Endodermal cell (in vitro differentiated cells): ENCODE results near the gene NCS1. TPM values are rescaled to one million over a fixed set of nuclear protein-coding genes. Genes with fewer than 3 reads are reported as not detected.
A peak's percentile ranks its signal among the peaks of the same experiment; 100 is the strongest.

ENCODE experiments used
- DNase-seq: peaks from one replicate; pipeline ENCODE4 v3.0.0-alpha.2; 2017
- H3K27ac ChIP-seq: 2 replicates; pipeline ENCODE4 v1.5.1; 2013; ENCODE audit warnings: mild to moderate bottlenecking, low read depth, low read length, moderate library complexity
- H3K27me3 ChIP-seq: 2 replicates; pipeline ENCODE4 v1.6.1; 2013; ENCODE audit warnings: mild to moderate bottlenecking, low read length, moderate library complexity; ENCODE audit not compliant: insufficient read depth, control insufficient read depth, poor library complexity, severe bottlenecking
- H3K36me3 ChIP-seq: 2 replicates; pipeline ENCODE4 v1.7.0; 2013; ENCODE audit warnings: mild to moderate bottlenecking, low read length, moderate library complexity; ENCODE audit not compliant: control insufficient read depth, insufficient read depth
- H3K4me1 ChIP-seq: one replicate; pipeline ENCODE4 v1.7.0; 2013; ENCODE audit warnings: low read length; ENCODE audit not compliant: control insufficient read depth, insufficient read depth
- H3K4me3 ChIP-seq: 2 replicates; pipeline ENCODE4 v1.5.1; 2013; ENCODE audit warnings: mild to moderate bottlenecking, low read length, moderate library complexity
- H3K9ac ChIP-seq: 2 replicates; pipeline ENCODE4 v1.6.1; 2013; ENCODE audit warnings: mild to moderate bottlenecking, low read length, moderate library complexity; ENCODE audit not compliant: poor library complexity, severe bottlenecking; ENCODE audit errors: extremely low read depth
- H3K9me3 ChIP-seq: 2 replicates; pipeline ENCODE4 v1.6.1; 2013; ENCODE audit warnings: mild to moderate bottlenecking, low read length, moderate library complexity; ENCODE audit not compliant: control insufficient read depth
- H3K27ac Mint-ChIP-seq: 2 replicates; pipeline ENCODE4 v1.8.0; 2020; ENCODE audit warnings: mixed read lengths
- H3K27me3 Mint-ChIP-seq: 2 replicates; pipeline ENCODE4 v1.8.0; 2021; ENCODE audit warnings: mild to moderate bottlenecking, mixed read lengths; ENCODE audit not compliant: insufficient read depth
- H3K36me3 Mint-ChIP-seq: 2 replicates; pipeline ENCODE4 v1.8.0; 2020; ENCODE audit warnings: low read depth, mixed read lengths
- H3K4me1 Mint-ChIP-seq: 2 replicates; pipeline ENCODE4 v1.8.0; 2020; ENCODE audit warnings: mixed read lengths
- H3K4me3 Mint-ChIP-seq: 2 replicates; pipeline ENCODE4 v1.8.0; 2020; ENCODE audit warnings: mild to moderate bottlenecking, moderate library complexity, mixed read lengths
- H3K9me3 Mint-ChIP-seq: 2 replicates; pipeline ENCODE4 v1.8.0; 2020; ENCODE audit warnings: mild to moderate bottlenecking, mixed read lengths
- WGBS, 2 experiments: methylation state at CpG; one replicate each; pipeline versions ENCODE4 v1.1.5 to v1.1.7; 2013; ENCODE audit warnings: missing lambda C conversion rate in 2 of 2, mixed read lengths in 1 of 2; ENCODE audit not compliant: insufficient coverage in 1 of 2, insufficient read length in 1 of 2; 5-methylcytosine and 5-hydroxymethylcytosine counted together
- total RNA-seq, 2 donors: library from RNA; stranded (reverse); fragmentation: NEBNext Ultra II Directional in 1 of 2; extraction: Animal tissue kit (Norgen Biotek cat#: 25700) in 1 of 2; gene quantifications; 2 replicates in 1 of 2; 3 replicates in 1 of 2; pipeline ENCODE4 v1.2.1, GENCODE V29; 2021
- TF ChIP-seq, protein P1 (sequence below): fragments of 200-600 bp; sonication (generic); conservative IDR thresholded peaks from 2 replicates; pipeline ENCODE4 v1.5.0; 2021; ENCODE audit warnings: antibody characterized with exemption, mild to moderate bottlenecking

The NCS1 gene
- total RNA-seq, 2 donors from 2014 or later: 40.6 to 47.7 TPM

GRCh38 chr9:130129432-130130061 lies 42.7 kb upstream of the NCS1 start:
- peak overlapping the region; percentile 79 for H3K27ac ChIP-seq
- H3K4me1 Mint-ChIP-seq: peaks cover 9% of the 10 kb centered on the region
- no peak overlapping the region for H3K9ac ChIP-seq
- no peaks in the 10 kb centered on the region for H3K27me3 ChIP-seq
- DNase-seq: no peak
- TF ChIP-seq, protein P1, sequence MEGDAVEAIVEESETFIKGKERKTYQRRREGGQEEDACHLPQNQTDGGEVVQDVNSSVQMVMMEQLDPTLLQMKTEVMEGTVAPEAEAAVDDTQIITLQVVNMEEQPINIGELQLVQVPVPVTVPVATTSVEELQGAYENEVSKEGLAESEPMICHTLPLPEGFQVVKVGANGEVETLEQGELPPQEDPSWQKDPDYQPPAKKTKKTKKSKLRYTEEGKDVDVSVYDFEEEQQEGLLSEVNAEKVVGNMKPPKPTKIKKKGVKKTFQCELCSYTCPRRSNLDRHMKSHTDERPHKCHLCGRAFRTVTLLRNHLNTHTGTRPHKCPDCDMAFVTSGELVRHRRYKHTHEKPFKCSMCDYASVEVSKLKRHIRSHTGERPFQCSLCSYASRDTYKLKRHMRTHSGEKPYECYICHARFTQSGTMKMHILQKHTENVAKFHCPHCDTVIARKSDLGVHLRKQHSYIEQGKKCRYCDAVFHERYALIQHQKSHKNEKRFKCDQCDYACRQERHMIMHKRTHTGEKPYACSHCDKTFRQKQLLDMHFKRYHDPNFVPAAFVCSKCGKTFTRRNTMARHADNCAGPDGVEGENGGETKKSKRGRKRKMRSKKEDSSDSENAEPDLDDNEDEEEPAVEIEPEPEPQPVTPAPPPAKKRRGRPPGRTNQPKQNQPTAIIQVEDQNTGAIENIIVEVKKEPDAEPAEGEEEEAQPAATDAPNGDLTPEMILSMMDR: no peak
- H3K9me3 Mint-ChIP-seq: no peaks in the 10 kb centered on the region
- no peaks in the 10 kb centered on the region for H3K4me1 ChIP-seq
- WGBS, 2 experiments: 91 to 93% methylated on average over 14 to 22 of the region's 22 CpGs
- peaks cover 38% of the 10 kb centered on the region for H3K36me3 ChIP-seq
- no peak overlapping the region for H3K27ac Mint-ChIP-seq
- H3K9me3 ChIP-seq: no peaks in the 10 kb centered on the region
- H3K4me3 ChIP-seq: no peak overlapping the region
- H3K36me3 Mint-ChIP-seq: peaks cover 48% of the 10 kb centered on the region
- no peaks in the 10 kb centered on the region for H3K27me3 Mint-ChIP-seq
- H3K4me3 Mint-ChIP-seq: no peak overlapping the region

GRCh38 chr9:130132746-130133145 lies 39.5 kb upstream of the NCS1 start:
- peaks cover 48% of the 10 kb centered on the region for H3K36me3 Mint-ChIP-seq
- H3K27ac Mint-ChIP-seq: no peak overlapping the region
- 96% methylated on average over 6 of the region's 7 CpGs; no CpG with 5 or more reads in 1 of the 2 experiments for WGBS, 2 experiments
- no peaks in the 10 kb centered on the region for H3K27me3 ChIP-seq
- no peak for DNase-seq
- H3K27ac ChIP-seq: no peak overlapping the region
- no peaks in the 10 kb centered on the region for H3K9me3 ChIP-seq
- TF ChIP-seq, protein P1: no peak
- H3K36me3 ChIP-seq: peaks cover 47% of the 10 kb centered on the region
- no peak overlapping the region for H3K9ac ChIP-seq
- no peak overlapping the region for H3K4me3 ChIP-seq
- no peaks in the 10 kb centered on the region for H3K4me1 ChIP-seq
- no peaks in the 10 kb centered on the region for H3K9me3 Mint-ChIP-seq
- no peaks in the 10 kb centered on the region for H3K27me3 Mint-ChIP-seq
- peaks cover 3% of the 10 kb centered on the region for H3K4me1 Mint-ChIP-seq
- H3K4me3 Mint-ChIP-seq: no peak overlapping the region

- peak overlapping the region; percentile 41 for H3K27ac Mint-ChIP-seq
- no peak overlapping the region for H3K4me3 Mint-ChIP-seq
- WGBS, 2 experiments: 95 to 99% methylated on average over 15 of the region's 15 CpGs
- peak; percentile 55 for DNase-seq
- peaks cover 4% of the 10 kb centered on the region for H3K4me1 ChIP-seq
- no peaks in the 10 kb centered on the region for H3K9me3 ChIP-seq
- H3K27ac ChIP-seq: no peak overlapping the region
- H3K9ac ChIP-seq: no peak overlapping the region
- no peaks in the 10 kb centered on the region for H3K9me3 Mint-ChIP-seq
- TF ChIP-seq, protein P1: no peak
- no peaks in the 10 kb centered on the region for H3K27me3 Mint-ChIP-seq
- no peaks in the 10 kb centered on the region for H3K27me3 ChIP-seq
- peaks cover 21% of the 10 kb centered on the region for H3K36me3 ChIP-seq
- peaks cover 17% of the 10 kb centered on the region for H3K36me3 Mint-ChIP-seq
- H3K4me3 ChIP-seq: no peak overlapping the region
- H3K4me1 Mint-ChIP-seq: peaks cover 19% of the 10 kb centered on the region
Measured at GRCh38 chr9:130137081-130137640, 35.0 kb upstream of the NCS1 start.
